ENCODE measurements around the gene PRDM16. TPM values are rescaled to one million over a fixed set of nuclear protein-coding genes. Genes with fewer than 3 reads are reported as not detected.

PRDM16 gene
- total and polyA plus RNA-seq, 2 of the 8 experiments (the other 6 are each of a cell fraction or from before 2014, with no cell fraction given) = 0.39 to 0.43 TPM

DNA sequence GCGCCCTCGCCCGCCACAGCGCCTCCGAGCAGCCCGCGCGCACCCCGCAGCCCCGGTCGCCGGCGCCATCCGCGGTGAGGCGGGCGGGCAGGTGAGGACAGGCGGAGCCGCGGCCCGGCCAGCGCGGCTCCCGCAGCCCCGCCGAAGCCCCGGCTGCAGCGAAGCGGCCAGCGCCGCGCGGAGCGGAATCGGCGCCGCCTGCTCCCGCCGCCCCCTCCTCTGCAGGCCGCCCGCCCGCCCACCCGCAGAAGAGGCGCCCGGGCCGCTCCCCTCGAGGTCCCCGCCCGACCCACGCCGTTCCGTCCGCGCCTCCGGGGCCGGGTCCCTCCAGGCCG lies 1.3 kb downstream of the PRDM16 start:
- ChIA-PET POLR2A (ENCODE audit: partially characterized antibody) (interaction anchor here (0.7 kb wide), 1 partner anchor 33 kb away, joined by 3 read pairs; no protein-coding TSS in a partner anchor), CTCF (ENCODE audit: partially characterized antibody) (no interaction called here)
- H3K9me3 ChIP-seq (ENCODE audit: insufficient read depth in 2 of 2, low read depth in 1 of 2, low read length in 1 of 2) = no peaks in the 10 kb centered on the region; a peak in 1 of 4 replicates
- H3K79me1 ChIP-seq (ENCODE audit: low read depth, low read length) = no peaks in the 10 kb centered on the region
- H3K4ac ChIP-seq (replicated peaks; ENCODE audit: insufficient read length, low read depth, low read length) = no peak overlapping the region
- peak overlapping the region; percentile 75 for H3K4me2 ChIP-seq (ENCODE audit: insufficient read depth in 1 of 2, low read depth in 2 of 2, low read length in 2 of 2)
- H3K18ac ChIP-seq (ENCODE audit: extremely low read depth, low read length) = no peak overlapping the region
- H3K23me2 ChIP-seq (ENCODE audit: low read depth, low read length) = peaks cover 13% of the 10 kb centered on the region; the same call in 1 of the 2 replicates
- H4K20me1 ChIP-seq (replicated peaks in 1 of 2; ENCODE audit: control insufficient read depth in 1 of 2, insufficient read depth in 2 of 2, low read length in 2 of 2) = peaks cover 9 to 21% of the 10 kb centered on the region in 2 experiments
- H2BK15ac ChIP-seq (ENCODE audit: low read length) = no peak overlapping the region
- peaks cover 0 to 49% (median 33%) of the 10 kb centered on the region in 4 experiments; a peak in 6 of 7 replicates for H3K4me1 ChIP-seq (replicated peaks in 1 of 4; ENCODE audit: control insufficient read depth in 3 of 4, insufficient read depth in 4 of 4, low read length in 3 of 4)
- H2BK5ac ChIP-seq (ENCODE audit: low read depth, low read length) = no peak overlapping the region
- FAIRE-seq (no peak), DNase-seq (ENCODE audit: low read depth in 1 of 2, low spot score in 2 of 2) (peak in 1 of 2 experiments; percentile 56)
- no CpG with 5 or more reads among the region's 57 CpGs for WGBS, 2 experiments (ENCODE audit: extremely low coverage in 1 of 2, insufficient coverage in 1 of 2, insufficient read length in 1 of 2, insufficient replicate concordance in 2 of 2, low coverage in 1 of 2, low lambda C conversion rate in 2 of 2, missing lambda C conversion rate in 1 of 2)
- peak overlapping the region; percentile 19 to 66 (median 35); a peak in 6 of 8 replicates for H3K4me3 ChIP-seq (ENCODE audit: extremely low read depth in 1 of 4, insufficient read depth in 2 of 4, low read depth in 3 of 4, low read length in 4 of 4)
- peaks cover 0 to 18% (median 0%) of the 10 kb centered on the region in 4 experiments; a peak in 1 of 8 replicates for H3K36me3 ChIP-seq (ENCODE audit: control insufficient read depth in 2 of 4, insufficient read depth in 4 of 4, low read length in 3 of 4)
- H3K79me2 ChIP-seq (ENCODE audit: control insufficient read depth in 1 of 2, insufficient read depth in 2 of 2, low read length in 2 of 2) = no peaks in the 10 kb centered on the region
- H4K5ac ChIP-seq (ENCODE audit: insufficient read length, low read depth, low read length) = no peak overlapping the region
- peaks cover 83 to 96% (median 90%) of the 10 kb centered on the region in 4 experiments for H3K27me3 ChIP-seq (replicated peaks in 1 of 4; ENCODE audit: control insufficient read depth in 3 of 4, extremely low read depth in 1 of 4, insufficient read depth in 3 of 4, low read length in 3 of 4)
- H3K56ac ChIP-seq (replicated peaks; ENCODE audit: insufficient read length, low read depth, low read length) = no peak overlapping the region
- H3K9ac ChIP-seq (replicated peaks in 1 of 4; ENCODE audit: extremely low read depth in 1 of 4, low read depth in 3 of 4, low read length in 3 of 4) = no peak overlapping the region
- H2BK20ac ChIP-seq (ENCODE audit: low read length) = no peak overlapping the region
- H2BK120ac ChIP-seq (replicated peaks; ENCODE audit: low read depth, low read length) = no peak overlapping the region
- H2BK12ac ChIP-seq (ENCODE audit: low read depth, low read length) = no peak overlapping the region
- no peak overlapping the region for H4K91ac ChIP-seq (replicated peaks; ENCODE audit: insufficient read length, low read length)
- no peak overlapping the region for H2AK5ac ChIP-seq (ENCODE audit: low read depth, low read length)
- H3K14ac ChIP-seq (ENCODE audit: insufficient read length) = no peak overlapping the region
- H4K8ac ChIP-seq (ENCODE audit: extremely low read depth, insufficient read depth, low read length) = no peak overlapping the region
- no peak overlapping the region for H2AFZ ChIP-seq (ENCODE audit: low read length)
- no peak overlapping the region for H3K27ac ChIP-seq (ENCODE audit: low read depth, low read length)
- H3K23ac ChIP-seq (ENCODE audit: insufficient read length) = no peak overlapping the region
- TF ChIP-seq KDM5A (IDR thresholded peaks at IDR 0.05; ENCODE audit: low read length) (no peak), FOSL1 (IDR thresholded peaks at IDR 0.05; ENCODE audit: insufficient read depth, low read depth, low read length) (no peak), EP300 (IDR thresholded peaks at IDR 0.05; ENCODE audit: borderline replicate concordance in 1 of 2, low read depth in 2 of 2, low read length in 2 of 2) (no peak), YY1 (IDR thresholded peaks at IDR 0.05; ENCODE audit: low read depth, low read length) (no peak), SP2 (IDR thresholded peaks at IDR 0.05; ENCODE audit: low read length) (no peak), JUND (IDR thresholded peaks at IDR 0.05; ENCODE audit: low read length) (no peak), SUZ12 (IDR thresholded peaks at IDR 0.05; ENCODE audit: low read length) (no peak)

All from H1 (cell line).